ENCODE measurements around the gene WFDC10B. TPM values are rescaled to one million over a fixed set of nuclear protein-coding genes. Genes with fewer than 3 reads are reported as not detected.
"Not testable (repeated sequence)": the region's sequence is repeated elsewhere in the genome, so short reads cannot be mapped to it uniquely, and the experiment has no call there.

WFDC10B gene
- not detected for total RNA-seq
- long read RNA-seq: 0 reads

DNA sequence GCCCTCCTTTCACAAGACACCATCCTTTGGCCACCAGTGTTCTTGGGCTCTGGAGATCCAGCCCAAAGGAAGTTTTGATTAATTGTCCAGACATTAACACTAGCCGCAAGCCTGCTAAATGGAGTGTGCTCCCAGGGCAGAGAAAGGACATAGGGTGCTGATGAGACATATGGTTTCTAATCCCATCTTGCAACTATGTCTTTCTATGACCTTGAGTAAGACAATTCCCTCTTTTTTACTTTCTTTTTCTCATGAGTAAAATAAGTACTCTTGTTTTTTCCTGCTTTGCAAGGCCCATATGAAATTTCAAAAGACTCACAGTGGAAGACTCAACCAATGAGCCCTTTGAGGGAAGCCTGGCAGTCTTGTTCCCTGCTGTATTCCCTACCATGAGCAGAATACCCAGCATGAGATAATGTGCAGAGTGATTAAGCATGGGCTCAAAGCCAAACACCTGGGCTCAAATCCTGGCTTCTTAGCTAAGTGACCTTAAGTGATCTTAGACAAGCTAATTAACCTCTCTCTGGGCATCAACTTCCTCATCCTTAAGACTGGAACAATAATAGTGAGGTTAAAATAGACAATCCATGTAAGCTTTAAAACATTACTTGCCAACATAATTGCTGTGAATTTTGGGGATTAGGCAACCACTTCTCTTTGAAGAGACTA, at the start of gene WFDC10B:
WFDC10B (minus strand) TSS at position 51 of the 669 bp plus-strand sequence. CDS start 19,027 bp downstream, outside the sequence.
- DNase-seq (peak in 1 of 2 donors; percentile 25), ATAC-seq (peak; percentile 89)
- intact Hi-C loops (cut with DNase I, micrococcal nuclease): no loop called here

- DNase-seq (no peak), ATAC-seq (no peak)
- intact Hi-C loops (cut with DNase I, micrococcal nuclease): no loop called here
Observed at GRCh38 chr20:45752746-45753145, 47.9 kb upstream of the WFDC10B start.

DNA sequence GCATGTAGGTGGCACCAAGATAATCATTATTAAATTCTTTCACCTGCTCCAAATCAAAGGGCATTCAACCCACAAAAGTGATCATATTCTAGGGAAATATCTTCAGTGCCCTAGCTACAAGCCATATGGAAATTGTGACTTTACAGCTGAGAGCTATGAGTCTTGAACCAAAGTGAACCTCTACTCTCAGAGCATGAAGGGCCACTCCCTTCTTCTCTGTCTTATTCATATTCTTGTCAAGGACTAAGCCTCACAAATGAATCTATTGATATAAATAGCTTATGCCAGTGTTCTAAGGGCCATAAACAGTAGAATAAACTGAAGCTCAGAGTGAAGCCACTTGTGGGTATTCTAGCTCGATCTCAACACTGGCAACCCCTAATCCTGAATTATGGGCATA, 46.9 kb upstream of the WFDC10B start:
- ATAC-seq: no peak
- DNase-seq: no peak
- intact Hi-C loops (cut with DNase I, micrococcal nuclease): no loop called here

DNA sequence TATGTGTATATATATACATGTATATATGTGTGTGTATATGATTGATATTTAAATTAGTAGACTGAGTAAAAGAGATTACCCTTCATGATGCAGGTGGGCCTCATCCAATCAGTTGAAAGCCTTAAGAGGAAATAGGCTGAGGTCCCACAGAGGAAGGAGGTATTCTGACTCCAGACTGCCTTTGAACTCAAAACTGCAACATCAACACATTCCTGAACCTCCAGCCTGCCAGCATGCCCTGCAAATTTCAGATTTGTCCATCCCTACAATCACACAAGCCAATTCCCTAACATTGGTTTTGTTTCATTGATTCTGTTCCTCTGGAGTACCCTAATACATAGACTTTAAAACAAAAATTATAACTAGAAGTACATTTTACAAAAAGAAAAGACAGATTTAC, 40.2 kb upstream of the WFDC10B start:
- DNase-seq (no peak), ATAC-seq (no peak)
- intact Hi-C loops (cut with DNase I, micrococcal nuclease): no loop called here

DNA sequence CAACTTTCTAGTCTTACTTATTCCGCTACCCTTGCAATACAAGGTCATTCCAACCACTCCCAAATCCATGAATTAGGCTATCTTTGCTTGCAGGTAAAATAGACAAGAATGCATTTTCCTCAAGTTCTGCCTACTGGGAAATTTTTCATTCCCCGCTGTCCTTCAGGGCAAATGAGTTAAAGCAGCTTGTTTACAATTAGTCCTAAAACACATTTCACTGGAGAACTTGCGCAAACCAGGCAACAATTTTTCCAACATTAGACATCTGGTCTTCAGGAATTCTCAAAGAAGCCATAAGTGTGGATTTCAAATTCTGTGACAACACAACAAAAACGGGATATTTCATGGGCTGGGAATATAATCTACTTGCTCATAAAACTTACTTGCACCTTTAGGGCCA, 37.8 kb upstream of the WFDC10B start:
- intact Hi-C loops (cut with DNase I, micrococcal nuclease): no loop called here
- ATAC-seq: no peak
- no peak for DNase-seq

DNA sequence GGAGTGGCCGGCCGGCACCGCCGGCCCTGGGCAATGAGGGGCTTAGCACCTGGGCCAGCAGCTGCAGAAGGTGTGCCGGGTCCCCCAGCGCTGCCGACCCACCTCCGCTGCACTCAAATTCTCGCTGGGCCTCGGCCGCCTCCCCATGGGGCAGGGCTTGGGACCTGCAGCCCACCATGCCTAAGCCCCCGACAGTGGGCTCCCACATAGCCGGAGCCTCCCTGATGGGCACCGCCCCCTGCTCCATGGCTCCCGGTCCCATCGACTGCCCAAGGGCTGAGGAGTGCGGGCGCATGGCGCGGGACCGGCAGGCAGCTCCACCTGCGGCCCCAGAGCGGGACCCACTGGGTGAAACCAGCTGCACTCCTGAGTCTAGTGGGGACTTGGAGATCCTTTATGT, 31.2 kb upstream of the WFDC10B start:
- intact Hi-C loops (cut with DNase I, micrococcal nuclease): no loop called here
- no peak for ATAC-seq
- DNase-seq: no peak

- intact Hi-C loops (cut with DNase I, micrococcal nuclease): no loop called here
- DNase-seq (no peak), ATAC-seq (no peak)
Observed at GRCh38 chr20:45735552-45735951, 30.7 kb upstream of the WFDC10B start.

GRCh38 chr20:45732199-45732598, 27.4 kb upstream of the WFDC10B start:
- DNase-seq (no peak), ATAC-seq (no peak)
- intact Hi-C loops (cut with DNase I, micrococcal nuclease): no loop called here

- DNase-seq (no peak), ATAC-seq (peak; percentile 63)
- intact Hi-C loops (cut with DNase I, micrococcal nuclease): no loop called here
Observed at GRCh38 chr20:45727044-45727443, 22.2 kb upstream of the WFDC10B start.

DNA sequence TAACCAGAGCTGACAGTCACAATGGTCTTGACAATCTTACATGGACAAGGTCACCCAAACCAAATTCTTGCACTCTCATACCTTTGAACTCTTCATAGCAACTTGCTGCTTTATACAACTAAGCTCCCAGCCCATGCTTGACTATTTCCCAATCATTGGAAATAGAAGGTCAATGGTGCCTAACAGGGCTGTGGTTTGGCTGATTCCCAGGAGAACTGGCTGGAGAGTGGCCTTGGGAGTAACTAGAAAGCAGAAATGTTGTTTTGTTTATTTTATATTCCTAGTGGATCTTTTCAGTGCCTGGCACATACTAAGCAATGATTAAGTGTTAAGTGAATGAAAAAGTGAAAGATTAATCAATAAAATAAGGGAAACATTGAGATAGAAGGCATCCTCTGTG, 20.3 kb upstream of the WFDC10B start:
- intact Hi-C loops (cut with DNase I, micrococcal nuclease): no loop called here
- ATAC-seq (no peak), DNase-seq (no peak)

DNA sequence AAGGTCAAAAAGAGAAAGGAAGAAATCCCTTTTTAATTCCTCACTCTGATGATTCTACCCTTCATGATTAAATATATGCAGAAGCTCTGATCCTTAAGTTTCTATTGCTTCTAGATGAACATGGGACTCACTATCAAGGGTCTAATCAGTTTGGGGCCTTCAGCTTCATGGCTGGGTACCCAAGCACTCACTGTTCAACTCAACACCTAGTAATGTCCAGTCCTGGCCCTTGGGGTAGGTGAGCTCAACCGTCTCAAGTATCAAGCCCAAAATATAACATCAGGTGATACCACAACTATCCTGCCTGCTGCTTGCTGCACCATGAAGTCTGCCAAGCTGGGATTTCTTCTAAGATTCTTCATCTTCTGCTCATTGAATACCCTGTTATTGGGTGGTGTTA, 17.2 kb upstream of the WFDC10B start, which contains the start of gene SPINT4:
SPINT4 (plus strand) TSS at position 301 of the 400 bp plus-strand sequence; CDS start at position 322, 21 bp downstream.
- intact Hi-C loops (cut with DNase I, micrococcal nuclease): no loop called here
- DNase-seq (no peak), ATAC-seq (no peak)

- ATAC-seq; DNase-seq; intact Hi-C loops (cut with DNase I, micrococcal nuclease): not testable (repeated sequence)
Observed at GRCh38 chr20:45716141-45716688, 11.4 kb upstream of the WFDC10B start.

GRCh38 chr20:45701873-45702272, 2.9 kb downstream of the WFDC10B start, which contains the start of gene WFDC13:
TSS of gene WFDC13 (plus strand) at chr20:45702038. CDS start at chr20:45702124, 86 bp downstream.
- intact Hi-C loops (cut with DNase I, micrococcal nuclease): no loop called here
- DNase-seq: peak in 1 of 2 donors; percentile 10
- ATAC-seq: peak; percentile 84

GRCh38 chr20:45701104-45701503, 3.7 kb downstream of the WFDC10B start:
- ATAC-seq (no peak), DNase-seq (no peak)
- intact Hi-C loops (cut with DNase I, micrococcal nuclease): no loop called here

- intact Hi-C loops (cut with DNase I, micrococcal nuclease): no loop called here
- no peak for DNase-seq
- no peak for ATAC-seq
Observed at GRCh38 chr20:45695496-45695895, 9.3 kb downstream of the WFDC10B start.

GRCh38 chr20:45693346-45693745, 11.5 kb downstream of the WFDC10B start:
- DNase-seq; ATAC-seq; intact Hi-C loops (cut with DNase I, micrococcal nuclease): not testable (repeated sequence)

DNA sequence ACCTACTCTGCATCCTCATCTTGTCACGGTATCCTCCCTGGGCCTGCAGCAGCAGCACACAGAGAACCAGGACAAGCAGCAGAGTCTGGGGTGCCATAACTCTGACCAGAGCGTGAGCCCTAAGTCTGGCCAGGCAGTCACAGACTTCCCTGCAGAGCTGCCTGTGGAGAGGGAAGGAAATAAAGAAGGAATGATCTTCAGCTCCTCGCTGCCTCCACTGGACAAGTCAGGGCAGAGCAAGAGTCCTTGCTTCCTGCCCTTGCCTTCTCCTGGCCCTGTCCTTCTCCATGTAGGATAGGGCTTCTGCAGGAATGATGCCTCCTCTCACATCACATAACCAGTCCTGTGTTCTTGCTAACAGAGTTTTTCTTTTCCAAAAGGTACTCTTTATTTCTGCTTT, 18.9 kb downstream of the WFDC10B start:
- DNase-seq: no peak
- ATAC-seq: peak; percentile 55

DNA sequence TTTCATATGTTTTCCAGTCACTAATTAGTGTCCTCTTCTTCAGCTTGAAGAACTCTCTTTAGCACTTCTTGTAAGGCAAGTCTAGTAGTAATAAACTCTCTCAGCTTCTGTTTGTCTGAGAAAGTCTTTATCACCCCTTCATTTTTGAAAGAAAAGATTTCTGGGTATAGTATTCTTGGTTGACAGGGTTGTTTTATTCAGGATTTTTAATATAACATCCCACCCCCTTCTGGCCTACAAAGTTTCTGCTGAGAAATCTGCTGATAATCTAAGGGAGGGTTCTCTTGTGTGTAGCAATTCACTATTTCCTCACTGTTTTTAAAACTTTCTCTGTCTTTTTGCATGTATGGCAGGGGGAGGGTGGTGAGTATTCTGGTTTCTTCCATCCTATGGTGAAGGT, 25.2 kb downstream of the WFDC10B start:
- DNase-seq (no peak), ATAC-seq (no peak)
- intact Hi-C loops (cut with DNase I, micrococcal nuclease): no loop called here

More for the DNA sequence above, 18.9 kb downstream of the WFDC10B start:
- intact Hi-C loops (cut with DNase I, micrococcal nuclease): no loop called here

DNA sequence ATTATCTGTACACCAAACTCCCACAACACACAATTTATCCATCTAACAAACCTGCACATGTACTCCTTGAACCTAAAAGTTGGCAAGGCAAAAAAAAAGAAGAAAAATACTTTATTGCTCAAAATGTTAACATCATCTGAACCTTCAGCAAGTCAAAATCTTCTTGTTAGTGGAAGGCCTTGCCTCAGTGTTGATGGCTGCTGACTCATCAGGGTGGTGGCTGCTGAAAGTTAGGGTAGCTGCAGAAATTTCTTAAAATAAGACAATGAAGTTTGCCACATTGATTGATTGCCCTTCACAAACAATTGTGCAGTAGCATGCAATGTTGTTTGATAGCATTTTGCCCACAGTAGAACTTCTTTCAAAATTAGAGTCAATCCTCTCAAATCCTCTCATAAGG, 32.1 kb downstream of the WFDC10B start:
- DNase-seq (no peak), ATAC-seq (no peak)
- intact Hi-C loops (cut with DNase I, micrococcal nuclease): no loop called here

DNA sequence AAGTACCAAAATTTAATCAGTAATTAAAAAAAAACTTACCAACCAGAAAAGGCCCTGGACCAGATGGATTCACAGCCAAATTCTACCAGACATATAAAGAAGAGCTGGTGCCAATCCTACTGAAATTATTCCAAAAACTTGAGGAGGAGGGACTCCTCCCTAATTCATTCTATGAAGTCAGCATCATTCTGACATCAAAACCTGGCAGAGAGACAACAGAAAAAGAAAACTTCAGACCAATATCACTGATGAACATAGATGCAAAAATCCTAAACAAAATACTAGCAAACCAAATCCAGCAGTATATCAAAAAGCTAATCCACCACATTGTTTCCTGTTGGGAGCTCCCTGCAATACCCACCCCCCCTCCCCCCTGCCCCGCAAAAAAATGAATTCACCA, 34.7 kb downstream of the WFDC10B start, which contains the start of gene WFDC11:
WFDC11 (minus strand) TSS at position 101 of the 400 bp plus-strand sequence. CDS start 19,639 bp downstream, outside the sequence.
- DNase-seq: no peak
- intact Hi-C loops (cut with DNase I, micrococcal nuclease): no loop called here
- ATAC-seq: no peak
